Mononuclear cell (primary cell): ENCODE data around the gene EFTUD2. TPM values are rescaled to one million over a fixed set of nuclear protein-coding genes. Genes with fewer than 3 reads are reported as not detected.
A peak's percentile ranks its signal among the peaks of the same experiment; 100 is the strongest.

ENCODE experiments used
- H3K27me3 ChIP-seq: 2 replicates; pipeline ENCODE4 v1.6.0; 2011; ENCODE audit warnings: low read length, control low read depth; ENCODE audit not compliant: insufficient read depth
- H3K4me1 ChIP-seq: 2 replicates; pipeline ENCODE4 v1.5.1; 2011; ENCODE audit warnings: mild to moderate bottlenecking, low read length, control low read depth; ENCODE audit not compliant: insufficient read depth
- H3K4me3 ChIP-seq: 2 replicates; pipeline ENCODE4 v1.5.1; 2011; ENCODE audit warnings: mild to moderate bottlenecking, low read length, moderate library complexity
- H3K9me3 ChIP-seq: 2 replicates; pipeline ENCODE4 v1.5.1; 2011; ENCODE audit warnings: low read depth, mild to moderate bottlenecking, control low read depth, low read length
- total RNA-seq: library from RNA; depleted of rRNA; stranded (reverse); fragments of >200 nt; gene quantifications from one replicate; pipeline ENCODE4 v1.2.3, GENCODE V29; 2012

EFTUD2 gene
- total RNA-seq, 1 donor = 132 TPM

DNA sequence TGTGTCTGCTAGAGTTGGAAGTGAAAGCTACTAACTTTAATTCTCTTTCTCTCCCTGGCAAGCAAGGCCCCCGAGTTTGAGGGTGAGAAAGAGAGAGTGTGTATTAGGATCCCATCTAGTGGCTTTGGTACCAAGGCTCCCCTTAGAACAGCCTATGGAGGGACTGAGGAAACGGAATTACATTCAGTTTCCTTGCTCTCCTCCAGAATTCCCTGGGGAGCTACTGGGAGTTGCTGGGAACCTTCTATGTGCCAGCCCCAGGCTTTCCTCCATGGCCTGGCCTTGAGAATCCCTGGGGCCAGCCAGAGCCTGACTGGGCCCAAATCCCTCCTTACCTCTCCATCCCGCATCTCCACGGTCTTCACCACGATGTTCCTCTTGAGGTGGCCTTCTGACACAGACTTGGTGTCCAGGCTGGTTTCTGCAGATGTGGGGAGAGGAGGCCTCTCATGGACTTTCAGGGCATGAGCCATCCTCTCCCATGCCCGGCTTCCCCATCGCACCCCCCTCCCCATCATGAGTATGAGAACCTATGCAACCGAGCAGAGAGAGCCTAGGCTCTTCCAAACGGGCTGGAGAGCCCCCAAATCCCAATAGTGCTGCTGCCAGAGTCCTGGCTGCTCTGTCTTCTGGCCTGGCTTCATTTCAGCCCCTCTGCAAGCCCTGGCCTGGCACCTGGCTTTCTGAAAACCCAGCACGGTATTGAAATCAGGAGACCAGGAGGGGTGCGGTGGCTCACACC, 8.7 kb upstream of the EFTUD2 start:
- H3K4me1 ChIP-seq = peaks cover 24% of the 10 kb centered on the region
- no peak overlapping the region for H3K4me3 ChIP-seq
- no peaks in the 10 kb centered on the region for H3K9me3 ChIP-seq
- H3K27me3 ChIP-seq = peaks cover 10% of the 10 kb centered on the region

- H3K4me3 ChIP-seq = no peak overlapping the region
- H3K4me1 ChIP-seq = peaks cover 24% of the 10 kb centered on the region
- H3K9me3 ChIP-seq = no peaks in the 10 kb centered on the region
- H3K27me3 ChIP-seq = peaks cover 8% of the 10 kb centered on the region
Measured at GRCh38 chr17:44906763-44907728, 7.8 kb upstream of the EFTUD2 start.

- Histone ChIP-seq H3K27me3 (no peaks in the 10 kb centered on the region), H3K4me1 (peaks cover 24% of the 10 kb centered on the region), H3K9me3 (no peaks in the 10 kb centered on the region), H3K4me3 (no peak overlapping the region)
Measured at GRCh38 chr17:44906010-44906646, 6.9 kb upstream of the EFTUD2 start.

DNA sequence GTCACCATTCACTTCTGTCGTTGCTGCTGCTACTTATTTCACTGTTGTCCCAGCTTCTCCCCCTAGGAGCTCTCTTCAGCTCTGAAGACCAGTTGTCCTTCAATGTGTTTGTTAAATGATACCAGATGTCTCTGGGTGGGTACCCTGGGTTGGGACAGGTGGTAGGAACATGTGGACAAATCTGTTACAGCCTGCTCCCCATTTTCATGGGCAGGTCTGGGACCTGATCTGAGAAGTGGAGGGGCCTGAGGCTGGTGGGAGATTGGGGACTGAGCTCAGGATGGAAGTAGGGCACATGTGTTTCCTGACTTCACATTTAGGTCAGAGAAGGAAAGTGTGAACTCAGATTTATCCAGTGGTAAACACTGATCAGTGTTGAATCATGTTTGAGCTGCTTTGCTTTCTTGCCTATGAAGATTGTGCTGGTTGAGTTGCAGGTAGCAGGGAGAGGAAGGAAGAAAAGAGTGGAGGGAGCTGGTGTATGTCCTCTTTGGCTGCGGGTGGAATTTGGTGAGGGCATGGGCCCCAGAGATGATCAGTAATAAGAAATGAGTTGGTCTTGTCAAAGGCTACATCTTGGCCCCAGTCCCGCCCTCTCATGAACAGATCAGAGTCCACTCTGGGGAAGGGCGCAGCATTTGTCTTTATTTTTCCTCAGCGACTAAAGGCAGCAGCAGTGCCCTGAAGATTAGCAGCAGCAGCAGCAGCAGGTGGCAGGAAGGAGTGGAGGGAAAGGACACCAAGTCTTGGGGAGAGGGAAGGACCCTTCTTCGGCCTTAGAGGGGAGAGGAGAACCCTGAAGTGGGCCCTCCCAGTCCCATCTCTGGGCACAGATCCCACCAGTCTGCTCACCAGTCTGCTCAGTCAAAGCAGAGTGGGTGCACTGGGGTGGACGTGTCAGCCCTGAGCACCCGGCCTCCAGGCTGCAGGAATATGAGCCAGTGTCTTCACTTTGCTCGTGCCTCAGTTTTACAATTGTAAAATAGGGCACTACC, 6.1 kb upstream of the EFTUD2 start:
- Histone ChIP-seq H3K27me3 (no peaks in the 10 kb centered on the region), H3K4me3 (no peak overlapping the region), H3K4me1 (peaks cover 29% of the 10 kb centered on the region), H3K9me3 (no peaks in the 10 kb centered on the region)

- peaks cover 36% of the 10 kb centered on the region for H3K4me1 ChIP-seq
- no peak overlapping the region for H3K4me3 ChIP-seq
- H3K27me3 ChIP-seq = no peaks in the 10 kb centered on the region
- no peaks in the 10 kb centered on the region for H3K9me3 ChIP-seq
Measured at GRCh38 chr17:44904001-44904984, 5.0 kb upstream of the EFTUD2 start.

DNA sequence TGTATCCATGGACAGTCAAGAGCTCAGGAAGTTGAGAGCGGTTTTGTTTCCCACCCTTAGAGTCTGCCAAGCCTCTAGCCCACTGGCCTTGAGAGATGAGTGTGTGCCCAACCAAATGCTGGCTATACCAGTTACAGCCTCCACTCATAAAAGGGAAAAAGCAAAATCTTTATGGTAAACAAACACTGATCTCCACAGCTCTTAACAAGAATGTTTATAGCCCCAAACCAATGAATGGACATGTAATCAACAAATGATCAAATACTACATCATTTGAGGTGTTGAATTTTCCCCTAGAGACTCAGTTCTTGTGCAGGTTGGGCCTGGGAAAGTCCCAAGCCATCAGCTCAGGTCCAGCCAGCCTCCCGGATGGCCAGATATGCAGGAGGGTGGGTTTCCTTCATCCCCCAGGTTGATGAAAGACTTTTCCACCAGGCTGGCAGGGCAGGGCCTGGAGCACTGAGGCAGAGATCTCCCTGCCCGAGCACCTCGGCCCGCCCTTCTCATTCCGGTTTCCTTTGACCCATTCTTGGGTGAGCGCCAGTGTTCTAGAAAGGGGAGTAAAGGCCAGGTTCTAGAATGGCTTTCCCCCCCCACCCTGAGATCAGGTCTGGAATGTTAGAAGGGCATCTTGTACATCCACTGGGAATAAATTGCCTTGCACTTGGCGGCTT, 3.9 kb upstream of the EFTUD2 start:
- no peak overlapping the region for H3K4me3 ChIP-seq
- no peaks in the 10 kb centered on the region for H3K27me3 ChIP-seq
- no peaks in the 10 kb centered on the region for H3K9me3 ChIP-seq
- peaks cover 41% of the 10 kb centered on the region for H3K4me1 ChIP-seq

- H3K9me3 ChIP-seq = no peaks in the 10 kb centered on the region
- peaks cover 50% of the 10 kb centered on the region for H3K4me1 ChIP-seq
- no peaks in the 10 kb centered on the region for H3K27me3 ChIP-seq
- no peak overlapping the region for H3K4me3 ChIP-seq
Measured at GRCh38 chr17:44902135-44902760, 3.0 kb upstream of the EFTUD2 start.

- Histone ChIP-seq H3K4me1 (peaks cover 50% of the 10 kb centered on the region), H3K4me3 (no peak overlapping the region), H3K9me3 (no peaks in the 10 kb centered on the region), H3K27me3 (no peaks in the 10 kb centered on the region)
Measured at GRCh38 chr17:44901411-44901921, 2.2 kb upstream of the EFTUD2 start.

GRCh38 chr17:44900894-44901293, 1.6 kb upstream of the EFTUD2 start:
- H3K4me1 ChIP-seq = peaks cover 46% of the 10 kb centered on the region
- no peaks in the 10 kb centered on the region for H3K9me3 ChIP-seq
- no peak overlapping the region for H3K4me3 ChIP-seq
- no peaks in the 10 kb centered on the region for H3K27me3 ChIP-seq

- Histone ChIP-seq H3K27me3 (no peaks in the 10 kb centered on the region), H3K9me3 (no peaks in the 10 kb centered on the region), H3K4me1 (peaks cover 35% of the 10 kb centered on the region), H3K4me3 (peak overlapping the region; percentile 79)
Measured at GRCh38 chr17:44898768-44899073, 524 bp downstream of the EFTUD2 start.

GRCh38 chr17:44894642-44895041, 4.6 kb downstream of the EFTUD2 start:
- H3K9me3 ChIP-seq = no peaks in the 10 kb centered on the region
- no peak overlapping the region for H3K4me3 ChIP-seq
- no peaks in the 10 kb centered on the region for H3K27me3 ChIP-seq
- peaks cover 18% of the 10 kb centered on the region for H3K4me1 ChIP-seq

DNA sequence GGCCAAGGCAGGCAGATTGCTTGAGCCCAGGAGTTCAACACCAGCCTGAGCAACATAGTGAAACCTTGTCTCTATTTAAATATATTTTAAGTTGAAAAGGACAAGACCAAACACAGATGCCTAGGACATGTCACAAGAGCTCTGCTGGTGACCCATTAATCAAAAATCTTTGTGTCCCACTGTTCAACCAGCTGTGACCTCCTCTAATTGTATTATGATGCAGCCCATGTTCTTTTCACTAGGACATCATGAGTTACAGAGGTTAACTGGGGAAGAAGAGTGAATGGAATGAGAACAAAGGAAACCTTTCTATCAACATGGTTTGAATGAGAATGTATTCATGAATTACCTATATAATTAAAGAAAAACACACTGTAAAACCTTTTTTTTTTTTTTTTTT, 7.0 kb downstream of the EFTUD2 start:
- Histone ChIP-seq H3K4me3 (no peak overlapping the region), H3K27me3 (no peaks in the 10 kb centered on the region), H3K4me1 (peaks cover 28% of the 10 kb centered on the region), H3K9me3 (no peaks in the 10 kb centered on the region)
